Tibial artery (tissue), 4 donors: ENCODE measurements around the gene KDM8.
A peak's percentile ranks its signal among the peaks of the same experiment; 100 is the strongest.
"Not testable (repeated sequence)": the region's sequence is repeated elsewhere in the genome, so short reads cannot be mapped to it uniquely, and the experiment has no call there.

ENCODE experiments used
- DNase-seq, 2 donors: peaks; one replicate each; pipeline ENCODE4 v3.0.0-alpha.2; 2019
- H3K27ac ChIP-seq, 2 donors: fragments of 200-600 bp; sonication (generic) in 1 of 2; 1 replicate in 1 of 2; 2 replicates in 1 of 2; pipeline ENCODE4 v1.5.1; 2018 to 2019; ENCODE audit warnings: mild to moderate bottlenecking in 1 of 2
- H3K27me3 ChIP-seq, 2 donors: fragments of 200-600 bp; sonication (generic) in 1 of 2; one replicate each; pipeline versions ENCODE4 v1.5.1 to v1.6.0; 2016 to 2019
- H3K36me3 ChIP-seq, 3 donors: fragments of 200-600 bp; sonication (generic) in 2 of 3; one replicate each; pipeline ENCODE4 v1.5.1; 2016 to 2019; ENCODE audit warnings: mild to moderate bottlenecking in 2 of 3
- H3K4me1 ChIP-seq, 4 donors: fragments of 200-600 bp; sonication (generic) in 2 of 4; 1 replicate in 3 of 4; 2 replicates in 1 of 4; pipeline ENCODE4 v1.5.1; 2016 to 2019
- H3K4me3 ChIP-seq, 2 donors: fragments of 200-600 bp; sonication (generic) in 1 of 2; 1 replicate in 1 of 2; 2 replicates in 1 of 2; pipeline ENCODE4 v1.5.1; 2018 to 2019; ENCODE audit warnings: mild to moderate bottlenecking in 2 of 2
- H3K9me3 ChIP-seq, 3 donors: fragments of 200-600 bp; sonication (generic) in 1 of 3; one replicate each; pipeline ENCODE4 v1.5.1; 2016 to 2019
- intact Hi-C: fragments of 100-400 bp; cut with DNase I; formaldehyde crosslinking; loops from one replicate; pipeline ENCODE4 v1.15.0; 2023; ENCODE audit warnings: low total_unique reads
- TF ChIP-seq, protein P1 (sequence below), 2 experiments: fragments of 200-600 bp in 1 of 2; fragments of 450-650 bp in 1 of 2; IDR thresholded peaks; one replicate each; pipeline ENCODE4 v1.5.1; 2017 to 2019; ENCODE audit warnings: antibody characterized with exemption in 2 of 2, mild to moderate bottlenecking in 1 of 2, moderate library complexity in 1 of 2

Gene KDM8

GRCh38 chr16:27242868-27243590 is 39.7 kb downstream of the KDM8 start:
- peak overlapping the region; percentile 34 to 42 for H3K4me3 ChIP-seq
- intact Hi-C loops, result loop anchor here (5.0 kb wide), 1 partner anchor 84 kb away; no protein-coding TSS in a partner anchor
- peak overlapping the region; percentile 78 to 80 for H3K27ac ChIP-seq
- H3K36me3 ChIP-seq, result no peaks in the 10 kb centered on the region
- TF ChIP-seq, protein P1, sequence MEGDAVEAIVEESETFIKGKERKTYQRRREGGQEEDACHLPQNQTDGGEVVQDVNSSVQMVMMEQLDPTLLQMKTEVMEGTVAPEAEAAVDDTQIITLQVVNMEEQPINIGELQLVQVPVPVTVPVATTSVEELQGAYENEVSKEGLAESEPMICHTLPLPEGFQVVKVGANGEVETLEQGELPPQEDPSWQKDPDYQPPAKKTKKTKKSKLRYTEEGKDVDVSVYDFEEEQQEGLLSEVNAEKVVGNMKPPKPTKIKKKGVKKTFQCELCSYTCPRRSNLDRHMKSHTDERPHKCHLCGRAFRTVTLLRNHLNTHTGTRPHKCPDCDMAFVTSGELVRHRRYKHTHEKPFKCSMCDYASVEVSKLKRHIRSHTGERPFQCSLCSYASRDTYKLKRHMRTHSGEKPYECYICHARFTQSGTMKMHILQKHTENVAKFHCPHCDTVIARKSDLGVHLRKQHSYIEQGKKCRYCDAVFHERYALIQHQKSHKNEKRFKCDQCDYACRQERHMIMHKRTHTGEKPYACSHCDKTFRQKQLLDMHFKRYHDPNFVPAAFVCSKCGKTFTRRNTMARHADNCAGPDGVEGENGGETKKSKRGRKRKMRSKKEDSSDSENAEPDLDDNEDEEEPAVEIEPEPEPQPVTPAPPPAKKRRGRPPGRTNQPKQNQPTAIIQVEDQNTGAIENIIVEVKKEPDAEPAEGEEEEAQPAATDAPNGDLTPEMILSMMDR (IDR thresholded peaks at IDR 0.05), result no peak
- peak; percentile 72 to 82 for DNase-seq
- H3K9me3 ChIP-seq, result no peaks in the 10 kb centered on the region
- no peaks in the 10 kb centered on the region for H3K27me3 ChIP-seq
- peaks cover 0 to 71% (median 53%) of the 10 kb centered on the region in 4 donors for H3K4me1 ChIP-seq

DNA sequence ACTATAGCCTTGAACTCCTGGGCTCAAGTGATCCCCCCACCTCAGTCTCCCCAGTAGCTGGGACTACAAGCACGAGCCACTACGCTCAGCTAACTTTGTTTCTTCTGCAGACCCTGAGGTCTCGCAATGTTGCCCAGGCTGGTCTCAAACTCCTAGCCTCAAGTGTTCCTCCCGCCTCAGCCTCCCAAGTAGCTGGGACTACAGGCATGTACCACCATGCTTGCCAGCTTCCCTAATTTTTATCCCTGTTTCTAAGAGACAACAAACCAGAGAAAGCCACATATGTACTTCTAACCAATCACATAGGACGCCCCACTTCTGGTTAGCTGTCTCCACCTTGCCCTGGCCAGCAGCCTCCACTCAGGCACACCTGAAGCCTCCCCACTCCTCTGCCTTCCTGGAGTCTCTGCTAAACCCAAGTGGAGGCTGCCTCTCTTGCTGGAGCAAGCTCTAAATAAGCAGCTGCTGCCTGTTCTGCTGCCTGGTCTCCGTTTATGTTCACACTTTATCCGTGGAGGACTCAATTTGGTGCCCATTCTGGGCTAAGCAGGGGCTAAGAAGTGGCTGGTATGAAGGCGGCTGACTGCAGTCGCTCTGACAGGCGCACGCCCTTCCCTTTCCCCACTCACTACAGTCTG is 40.5 kb downstream of the KDM8 start:
- Histone ChIP-seq H3K4me3 (no peak overlapping the region), H3K27ac (peak overlapping the region; percentile 78 to 80), H3K27me3 (no peaks in the 10 kb centered on the region), H3K36me3 (no peaks in the 10 kb centered on the region), H3K9me3 (no peaks in the 10 kb centered on the region), H3K4me1 (peaks cover 0 to 68% (median 53%) of the 10 kb centered on the region in 4 donors)
- intact Hi-C loops, result loop anchor here (5.0 kb wide), 1 partner anchor 83 kb away; no protein-coding TSS in a partner anchor
- TF ChIP-seq, protein P1 (IDR thresholded peaks at IDR 0.05), result no peak
- peak in 1 of 2 donors; percentile 55 for DNase-seq

DNA sequence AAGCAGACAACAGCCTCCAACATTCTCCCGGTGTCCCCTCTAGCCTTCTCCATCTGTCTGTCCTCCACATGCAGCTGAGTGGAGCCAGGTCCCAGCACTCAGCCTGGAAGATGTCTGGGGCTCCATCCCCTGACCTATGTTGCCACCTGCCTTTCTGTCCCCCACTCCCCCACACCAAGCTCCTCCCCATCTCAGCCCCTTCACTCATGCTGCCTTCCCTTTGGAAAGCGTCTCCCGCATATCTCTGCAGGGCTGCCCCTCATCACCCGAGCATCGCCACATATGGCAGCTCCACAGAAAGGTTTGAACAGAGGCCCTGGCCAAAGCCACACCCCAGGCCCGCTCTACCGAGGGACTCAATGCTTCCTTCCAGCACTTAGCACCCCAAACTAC is 41.0 kb downstream of the KDM8 start:
- H3K4me3 ChIP-seq, result no peak overlapping the region
- peaks cover 0 to 68% (median 53%) of the 10 kb centered on the region in 4 donors for H3K4me1 ChIP-seq
- TF ChIP-seq, protein P1 (IDR thresholded peaks at IDR 0.05), result no peak
- H3K27ac ChIP-seq, result peak overlapping the region; percentile 78 to 80
- intact Hi-C loops, result loop anchor here (5.0 kb wide), 1 partner anchor 83 kb away; no protein-coding TSS in a partner anchor
- H3K27me3 ChIP-seq, result no peaks in the 10 kb centered on the region
- no peaks in the 10 kb centered on the region for H3K36me3 ChIP-seq
- peak in 1 of 2 donors; percentile 61 for DNase-seq
- no peaks in the 10 kb centered on the region for H3K9me3 ChIP-seq

GRCh38 chr16:27245276-27246172 is 42.2 kb downstream of the KDM8 start:
- Histone ChIP-seq H3K27me3 (no peaks in the 10 kb centered on the region), H3K4me1 (peaks cover 0 to 63% (median 49%) of the 10 kb centered on the region in 4 donors), H3K27ac (peak overlapping the region; percentile 78 to 80), H3K4me3 (no peak overlapping the region), H3K36me3 (no peaks in the 10 kb centered on the region), H3K9me3 (no peaks in the 10 kb centered on the region)
- TF ChIP-seq, protein P1 (IDR thresholded peaks at IDR 0.05), result no peak
- peak; percentile 71 to 89 for DNase-seq
- intact Hi-C loops, result loop anchor here (5.0 kb wide), 1 partner anchor 72 kb away; no protein-coding TSS in a partner anchor

DNA sequence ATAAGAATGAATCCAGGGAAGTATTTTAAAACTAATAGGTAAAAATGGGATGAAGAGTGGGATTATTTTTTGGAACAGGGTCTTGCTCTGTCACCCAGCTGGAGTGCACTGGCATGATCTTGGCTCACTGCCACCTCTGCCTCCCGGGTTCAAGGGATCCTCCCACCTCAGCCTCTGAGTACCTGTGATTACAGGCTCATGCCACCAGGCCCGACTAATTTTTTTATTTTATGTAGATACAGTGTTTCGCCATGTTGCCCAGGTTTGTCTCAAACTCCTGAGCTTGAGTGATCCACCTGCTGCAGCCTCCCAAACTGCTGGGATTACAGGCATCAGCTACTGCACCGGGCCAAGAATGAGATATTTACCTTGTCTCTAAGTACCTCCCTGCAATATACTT is 43.1 kb downstream of the KDM8 start:
- DNase-seq, result no peak
- Histone ChIP-seq H3K9me3 (no peaks in the 10 kb centered on the region), H3K4me3 (no peak overlapping the region), H3K4me1 (peaks cover 0 to 54% (median 40%) of the 10 kb centered on the region in 4 donors), H3K27me3 (no peaks in the 10 kb centered on the region), H3K36me3 (no peaks in the 10 kb centered on the region), H3K27ac (peak overlapping the region; percentile 78 to 80)
- intact Hi-C loops, result loop anchor here (5.0 kb wide), 1 partner anchor 71 kb away; no protein-coding TSS in a partner anchor
- TF ChIP-seq, protein P1 (IDR thresholded peaks at IDR 0.05), result no peak

- intact Hi-C loops, result loop anchor here (5.0 kb wide), 1 partner anchor 70 kb away; no protein-coding TSS in a partner anchor
- not testable (repeated sequence) for H3K27me3 ChIP-seq, H3K36me3 ChIP-seq, H3K9me3 ChIP-seq, DNase-seq, H3K4me3 ChIP-seq
- Histone ChIP-seq H3K4me1 (peaks cover 0 to 48% (median 34%) of the 10 kb centered on the region in 4 donors), H3K27ac (peak overlapping the region in 1 of 2 donors; percentile 78)
These were observed 43.8 kb downstream of the KDM8 start for GRCh38 chr16:27247076-27247475.
